H1 (cell line): ENCODE results near the gene INTS7. TPM values are rescaled to one million over a fixed set of nuclear protein-coding genes. Genes with fewer than 3 reads are reported as not detected.

Experiments used
- CTCF ChIA-PET: fragments of 300-600 bp; sonication (Branson Sonifier 250); formaldehyde crosslinking; loops from one replicate; lab custom pipeline; 2021; ENCODE audit not compliant: partially characterized antibody; lab: Charles Lee
- POLR2A ChIA-PET: fragments of 300-600 bp; sonication (Branson Sonifier 250); formaldehyde crosslinking; loops from one replicate; lab custom pipeline; 2021; ENCODE audit warnings: inconsistent platforms; ENCODE audit not compliant: partially characterized antibody; lab: Charles Lee
- DNase-seq, 2 experiments: peaks; one replicate each; pipeline versions ENCODE4 v3.0.0 to v3.0.0-alpha.2; 2010 to 2022; ENCODE audit warnings: low spot score in 2 of 2, low read depth in 1 of 2, mixed read lengths in 1 of 2
- FAIRE-seq: peaks from 2 replicates; lab custom pipeline; 2011; peaks lifted over from hg19 to GRCh38; lab: Jason Lieb, UNC
- H2AFZ ChIP-seq: 2 replicates; pipeline ENCODE4 v1.8.1; 2012; ENCODE audit warnings: low read length, inconsistent platforms
- H2AK5ac ChIP-seq: 2 replicates; pipeline ENCODE4 v1.6.1; 2013; ENCODE audit warnings: low read depth, low read length
- H2BK120ac ChIP-seq: replicated peaks from 2 replicates; pipeline ENCODE3; 2013; ENCODE audit warnings: low read depth, low read length, inconsistent platforms
- H2BK12ac ChIP-seq: 2 replicates; pipeline ENCODE4 v1.6.1; 2013; ENCODE audit warnings: low read depth, low read length
- H2BK15ac ChIP-seq: 2 replicates; pipeline ENCODE4 v1.6.1; 2013; ENCODE audit warnings: low read length
- H2BK20ac ChIP-seq: 2 replicates; pipeline ENCODE4 v1.6.1; 2013; ENCODE audit warnings: low read length
- H2BK5ac ChIP-seq: 2 replicates; pipeline ENCODE4 v1.6.1; 2013; ENCODE audit warnings: low read depth, low read length
- H3K14ac ChIP-seq: 2 replicates; pipeline ENCODE4 v1.6.1; 2013; ENCODE audit warnings: inconsistent platforms; ENCODE audit not compliant: insufficient read length
- H3K18ac ChIP-seq: 2 replicates; pipeline ENCODE4 v1.6.1; 2013; ENCODE audit warnings: low read length; ENCODE audit errors: extremely low read depth
- H3K23ac ChIP-seq: 2 replicates; pipeline ENCODE4 v1.6.1; 2013; ENCODE audit warnings: inconsistent platforms; ENCODE audit not compliant: insufficient read length
- H3K23me2 ChIP-seq: 2 replicates; pipeline ENCODE4 v1.6.1; 2013; ENCODE audit warnings: low read depth, low read length
- H3K27ac ChIP-seq: 2 replicates; pipeline ENCODE4 v1.6.1; 2011; ENCODE audit warnings: low read depth, low read length, inconsistent platforms
- H3K27me3 ChIP-seq, 4 experiments: replicated peaks in 1 of 4; 1 replicate in 1 of 4; 2 replicates in 3 of 4; pipeline versions ENCODE4 v1.6.1 to v1.8.1; 2011 to 2013; ENCODE audit warnings: low read length in 3 of 4, mild to moderate bottlenecking in 3 of 4, inconsistent platforms in 2 of 4, mixed read lengths in 2 of 4, moderate library complexity in 1 of 4; ENCODE audit not compliant: control insufficient read depth in 3 of 4, insufficient read depth in 3 of 4; ENCODE audit errors: extremely low read depth in 1 of 4
- H3K36me3 ChIP-seq, 4 experiments: 2 replicates each; pipeline versions ENCODE4 v1.6.1 to v1.8.1; 2011 to 2013; ENCODE audit warnings: mild to moderate bottlenecking in 4 of 4, low read length in 3 of 4, moderate library complexity in 2 of 4, control low read depth in 1 of 4, inconsistent platforms in 1 of 4; ENCODE audit not compliant: insufficient read depth in 4 of 4, control insufficient read depth in 2 of 4
- H3K4ac ChIP-seq: replicated peaks from 2 replicates; pipeline ENCODE3; 2013; ENCODE audit warnings: low read length, low read depth, mixed read lengths, inconsistent platforms; ENCODE audit not compliant: insufficient read length
- H3K4me1 ChIP-seq, 4 experiments: replicated peaks in 1 of 4; 1 replicate in 1 of 4; 2 replicates in 3 of 4; pipeline versions ENCODE4 v1.6.1 to v1.8.1; 2011 to 2013; ENCODE audit warnings: low read length in 3 of 4, inconsistent platforms in 2 of 4, mixed read lengths in 1 of 4; ENCODE audit not compliant: insufficient read depth in 4 of 4, control insufficient read depth in 3 of 4
- H3K4me2 ChIP-seq, 2 experiments: 2 replicates each; pipeline versions ENCODE4 v1.6.1 to v1.8.1; 2011 to 2013; ENCODE audit warnings: low read depth in 2 of 2, low read length in 2 of 2, control low read depth in 1 of 2, inconsistent platforms in 1 of 2, mild to moderate bottlenecking in 1 of 2; ENCODE audit not compliant: insufficient read depth in 1 of 2
- H3K4me3 ChIP-seq, 4 experiments: fragments of 200-600, 300-600 bp in 1 of 4; sonication (generic), shearing (Covaris generic), sonication (Bioruptor Twin) in 1 of 4; 2 replicates each; pipeline versions ENCODE4 v1.5.1 to v1.8.1; 2011 to 2016; ENCODE audit warnings: low read length in 4 of 4, low read depth in 3 of 4, control low read depth in 2 of 4, inconsistent platforms in 2 of 4, mild to moderate bottlenecking in 2 of 4, mixed read lengths in 1 of 4, moderate library complexity in 1 of 4; ENCODE audit not compliant: insufficient read depth in 2 of 4; ENCODE audit errors: extremely low read depth in 1 of 4
- H3K56ac ChIP-seq: replicated peaks from 2 replicates; pipeline ENCODE3; 2013; ENCODE audit warnings: low read depth, mild to moderate bottlenecking, mixed read lengths, low read length, inconsistent platforms; ENCODE audit not compliant: insufficient read length
- H3K79me1 ChIP-seq: 2 replicates; pipeline ENCODE4 v1.6.1; 2013; ENCODE audit warnings: low read depth, low read length, control low read depth
- H3K79me2 ChIP-seq, 2 experiments: 2 replicates each; pipeline versions ENCODE4 v1.6.1 to v1.8.1; 2012 to 2013; ENCODE audit warnings: low read length in 2 of 2, mild to moderate bottlenecking in 2 of 2, inconsistent platforms in 1 of 2; ENCODE audit not compliant: insufficient read depth in 2 of 2, control insufficient read depth in 1 of 2
- H3K9ac ChIP-seq, 4 experiments: replicated peaks in 1 of 4; 1 replicate in 1 of 4; 2 replicates in 3 of 4; pipeline versions ENCODE4 v1.6.1 to v1.8.1; 2011 to 2013; ENCODE audit warnings: low read depth in 3 of 4, low read length in 3 of 4, control low read depth in 2 of 4, mild to moderate bottlenecking in 2 of 4, moderate library complexity in 2 of 4, inconsistent platforms in 1 of 4; ENCODE audit errors: extremely low read depth in 1 of 4
- H3K9me3 ChIP-seq, 2 experiments: 2 replicates each; pipeline versions ENCODE4 v1.6.1 to v1.8.1; 2012 to 2013; ENCODE audit warnings: mild to moderate bottlenecking in 2 of 2, moderate library complexity in 2 of 2, control low read depth in 1 of 2, inconsistent platforms in 1 of 2, low read depth in 1 of 2, low read length in 1 of 2, mixed read lengths in 1 of 2; ENCODE audit not compliant: insufficient read depth in 2 of 2
- H4K20me1 ChIP-seq, 2 experiments: replicated peaks in 1 of 2; 2 replicates each; pipeline versions ENCODE3 to v1.8.1; 2011 to 2013; ENCODE audit warnings: inconsistent platforms in 2 of 2, low read length in 2 of 2, mild to moderate bottlenecking in 1 of 2; ENCODE audit not compliant: insufficient read depth in 2 of 2, control insufficient read depth in 1 of 2
- H4K5ac ChIP-seq: 2 replicates; pipeline ENCODE4 v1.6.1; 2013; ENCODE audit warnings: low read length, low read depth, mixed read lengths, inconsistent platforms; ENCODE audit not compliant: insufficient read length
- H4K8ac ChIP-seq: 2 replicates; pipeline ENCODE4 v1.8.0; 2013; ENCODE audit warnings: mild to moderate bottlenecking, moderate library complexity, low read length, inconsistent platforms; ENCODE audit not compliant: insufficient read depth; ENCODE audit errors: extremely low read depth
- H4K91ac ChIP-seq: replicated peaks from 2 replicates; pipeline ENCODE3; 2013; ENCODE audit warnings: low read length, mixed read lengths, inconsistent platforms; ENCODE audit not compliant: insufficient read length
- BRCA1 ChIP-seq: IDR thresholded peaks from 2 replicates; pipeline ENCODE4 v1.6.1; 2012; ENCODE audit warnings: low read depth, low read length, improper control_type of control experiment
- CHD2 ChIP-seq: IDR thresholded peaks from 2 replicates; pipeline ENCODE4 v1.6.1; 2012; ENCODE audit warnings: low read length, improper control_type of control experiment
- KDM4A ChIP-seq: IDR thresholded peaks from one replicate; pipeline ENCODE4 v1.7.1; 2012; ENCODE audit warnings: low read depth, mild to moderate bottlenecking, moderate library complexity, low read length, inconsistent platforms; ENCODE audit not compliant: severe bottlenecking
- MAX ChIP-seq: IDR thresholded peaks from 2 replicates; pipeline ENCODE4 v1.6.1; 2012; ENCODE audit warnings: inconsistent platforms
- RXRA ChIP-seq: IDR thresholded peaks from 2 replicates; pipeline ENCODE4 v1.6.1; 2011; ENCODE audit warnings: low read depth, mild to moderate bottlenecking, low read length, moderate library complexity; ENCODE audit not compliant: insufficient read depth
- TAF7 ChIP-seq: optimal IDR thresholded peaks from 2 replicates; pipeline ENCODE3; 2011; ENCODE audit warnings: low read depth, mild to moderate bottlenecking, inconsistent platforms, low read length, moderate library complexity, borderline replicate concordance
- TBP ChIP-seq: IDR thresholded peaks from 2 replicates; pipeline ENCODE4 v1.6.1; 2011; ENCODE audit warnings: low read depth, low read length, improper control_type of control experiment
- WGBS, 2 experiments: shearing (Covaris generic) in 1 of 2; methylation state at CpG; one replicate each; pipeline versions ENCODE4 v1.1.6 to v1.1.7; 2013 to 2015; ENCODE audit warnings: low lambda C conversion rate in 2 of 2, mixed read lengths in 2 of 2, inconsistent platforms in 1 of 2, low coverage in 1 of 2, missing lambda C conversion rate in 1 of 2; ENCODE audit not compliant: insufficient replicate concordance in 2 of 2, insufficient coverage in 1 of 2, insufficient read length in 1 of 2; ENCODE audit errors: extremely low coverage in 1 of 2, missing lambda C conversion rate in 1 of 2; 5-methylcytosine and 5-hydroxymethylcytosine counted together
- polyA plus RNA-seq, 7 experiments: library from polyadenylated mRNA; depleted of rRNA in 3 of 7; stranded (reverse) in 5 of 7; unstranded in 2 of 7; fragments of >200 nt in 5 of 7; fragments of 200-250 nt in 2 of 7; gene quantifications; 1 replicate in 5 of 7; 2 replicates in 1 of 7; 4 replicates in 1 of 7; pipeline versions ENCODE4 v1.2.1 to v1.2.3, GENCODE V29; 2011 to 2013; ENCODE audit warnings: missing spikeins in 2 of 7, mixed read lengths in 2 of 7
- total RNA-seq: library from RNA; stranded (reverse); fragmentation: NEBNext Ultra II Directional; extraction: Animal tissue kit (Norgen Biotek cat#: 25700); gene quantifications from 2 replicates; pipeline ENCODE4 v1.2.1, GENCODE V29; 2021

Gene INTS7
- total and polyA plus RNA-seq, 2 of the 8 experiments (the other 6 are each of a cell fraction or from before 2014, with no cell fraction given), result 15.2 to 22.4 TPM

- H4K5ac ChIP-seq, result no peak overlapping the region
- H3K56ac ChIP-seq, result no peak overlapping the region
- no peaks in the 10 kb centered on the region; the same call in 1 of the 2 replicates for H3K79me1 ChIP-seq
- no peaks in the 10 kb centered on the region for H3K4me1 ChIP-seq
- H3K79me2 ChIP-seq, result no peaks in the 10 kb centered on the region
- H3K36me3 ChIP-seq, result no peaks in the 10 kb centered on the region
- H3K4ac ChIP-seq, result no peak overlapping the region
- no peak overlapping the region for H3K4me3 ChIP-seq
- ChIA-PET POLR2A (no interaction called here), CTCF (interaction anchor here (0.7 to 1.6 kb wide), 3 partner anchors 13 to 61 kb away, joined by 3 to 4 read pairs (median 4); no protein-coding TSS in a partner anchor)
- no peak overlapping the region for H3K9ac ChIP-seq
- H3K9me3 ChIP-seq, result no peaks in the 10 kb centered on the region
- DNase-seq, result no peak
- no peak overlapping the region for H4K91ac ChIP-seq
- no peak overlapping the region for H3K4me2 ChIP-seq
- H3K27ac ChIP-seq, result no peak overlapping the region
- no peak overlapping the region for H2BK15ac ChIP-seq
- H2BK12ac ChIP-seq, result no peak overlapping the region
- H2AFZ ChIP-seq, result no peak overlapping the region
- no peak overlapping the region for H3K23ac ChIP-seq
- H2AK5ac ChIP-seq, result no peak overlapping the region
- no peak overlapping the region for H3K18ac ChIP-seq
- TF ChIP-seq MAX (no peak), RXRA (no peak), TAF7 (no peak), CHD2 (no peak), TBP (no peak), BRCA1 (no peak), KDM4A (no peak)
- no peak overlapping the region for H4K8ac ChIP-seq
- FAIRE-seq, result no peak
- H2BK20ac ChIP-seq, result no peak overlapping the region
- H2BK120ac ChIP-seq, result no peak overlapping the region
- H3K23me2 ChIP-seq, result 0 out of 2 replicates have a peak, but pooled peaks cover 2% of the 10 kb centered on the region
- no peaks in the 10 kb centered on the region for H3K27me3 ChIP-seq
- H4K20me1 ChIP-seq, result no peaks in the 10 kb centered on the region
- 87% methylated on average over 3 of the region's 3 CpGs; no CpG with 5 or more reads in 1 of the 2 experiments for WGBS, 2 experiments
- no peak overlapping the region for H2BK5ac ChIP-seq
- no peak overlapping the region for H3K14ac ChIP-seq
Measured at GRCh38 chr1:211892577-211892976, 142.8 kb downstream of the INTS7 start.
